Activated CD4-positive, alpha-beta memory T cell treated with anti-CD3 and anti-CD28 coated beads, Interleukin-2, amount 10 ng/mL, durations not matched to agents 7 days and 5 days (primary cell): ENCODE measurements around the gene AMBRA1. TPM values are rescaled to one million over a fixed set of nuclear protein-coding genes. Genes with fewer than 3 reads are reported as not detected.

ENCODE experiments used
- CTCF ChIA-PET: fragments of 350-600 bp; sonication (Branson Sonifier 250); formaldehyde crosslinking; loops from one replicate; lab custom pipeline; 2021; ENCODE audit warnings: antibody characterized with exemption, inconsistent platforms; lab: Charles Lee
- POLR2A ChIA-PET: fragments of 350-600 bp; sonication (Branson Sonifier 250); formaldehyde crosslinking; loops from one replicate; lab custom pipeline; 2021; ENCODE audit warnings: antibody characterized with exemption; lab: Charles Lee
- DNase-seq: peaks from one replicate; pipeline ENCODE4 v3.0.0-alpha.2; 2020
- H3K27ac Mint-ChIP-seq: one replicate; pipeline ENCODE4 v1.8.0; 2021; ENCODE audit warnings: mild to moderate bottlenecking, mixed read lengths
- H3K27me3 Mint-ChIP-seq: one replicate; pipeline ENCODE4 v1.8.0; 2021; ENCODE audit warnings: mixed read lengths
- H3K36me3 Mint-ChIP-seq: one replicate; pipeline ENCODE4 v1.8.0; 2021; ENCODE audit warnings: low read depth, mixed read lengths
- H3K4me1 Mint-ChIP-seq: one replicate; pipeline ENCODE4 v1.8.0; 2021; ENCODE audit warnings: mixed read lengths
- H3K4me3 Mint-ChIP-seq: one replicate; pipeline ENCODE4 v1.8.0; 2021; ENCODE audit warnings: mild to moderate bottlenecking, mixed read lengths
- H3K9me3 Mint-ChIP-seq: one replicate; pipeline ENCODE4 v1.8.0; 2021; ENCODE audit warnings: mixed read lengths
- total RNA-seq, 2 experiments: library from RNA; stranded (reverse); gene quantifications; one replicate each; pipeline ENCODE4 v1.2.3, GENCODE V29; 2021

The AMBRA1 gene
- total RNA-seq, 2 experiments from 2014 or later, result 34.6 to 35.5 TPM

GRCh38 chr11:46352063-46352841, 241.6 kb downstream of the AMBRA1 start:
- Mint-ChIP-seq H3K4me3 (peak overlapping the region; percentile 74), H3K9me3 (no peaks in the 10 kb centered on the region), H3K4me1 (peaks cover 71% of the 10 kb centered on the region), H3K27me3 (no peaks in the 10 kb centered on the region), H3K27ac (peak overlapping the region; percentile 73), H3K36me3 (peaks cover 52% of the 10 kb centered on the region)
- ChIA-PET POLR2A (interaction anchor here (0.7 to 8.8 kb wide), 3 partner anchors 11 to 37 kb away, joined by 3 to 143 read pairs (median 4); no protein-coding TSS in a partner anchor), CTCF (interaction anchor here (0.5 to 10.7 kb wide), 23 partner anchors 8 to 699 kb away, joined by 3 to 210 read pairs (median 5); no protein-coding TSS in a partner anchor)
- peak; percentile 80 for DNase-seq

DNA sequence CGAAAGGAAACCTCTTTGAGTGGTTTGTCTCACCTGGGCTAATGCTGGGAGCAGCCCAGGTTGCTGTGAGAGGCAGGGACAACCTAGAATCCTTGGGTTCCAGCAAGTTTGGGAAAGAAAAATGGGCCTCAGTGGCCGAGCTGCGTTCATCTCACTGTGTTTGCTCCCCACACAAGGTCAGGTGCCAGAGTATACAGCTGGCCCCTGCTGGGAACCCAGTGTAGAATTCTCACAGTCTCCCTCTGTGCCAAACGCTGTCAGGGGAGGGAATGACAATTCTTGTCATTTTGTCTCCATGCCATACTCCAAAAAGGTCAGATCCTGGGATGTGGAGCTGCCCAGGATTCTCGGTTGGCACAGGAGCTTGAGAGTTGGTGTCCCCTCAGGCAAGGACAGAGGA, 242.2 kb downstream of the AMBRA1 start:
- ChIA-PET CTCF (interaction anchor here (0.5 to 10.7 kb wide), 20 partner anchors 9 to 422 kb away, joined by 3 to 210 read pairs (median 5); no protein-coding TSS in a partner anchor), POLR2A (interaction anchor here (1.3 to 8.8 kb wide), 2 partner anchors 12 to 20 kb away, joined by 4 to 143 read pairs; no protein-coding TSS in a partner anchor)
- Mint-ChIP-seq H3K27ac (peak overlapping the region; percentile 67), H3K4me3 (peak overlapping the region; percentile 74), H3K4me1 (peaks cover 70% of the 10 kb centered on the region), H3K9me3 (no peaks in the 10 kb centered on the region), H3K36me3 (peaks cover 50% of the 10 kb centered on the region), H3K27me3 (no peaks in the 10 kb centered on the region)
- DNase-seq, result no peak

GRCh38 chr11:46351148-46351547, 242.7 kb downstream of the AMBRA1 start:
- Mint-ChIP-seq H3K4me3 (peak overlapping the region; percentile 74), H3K9me3 (no peaks in the 10 kb centered on the region), H3K27me3 (peaks cover 1% of the 10 kb centered on the region), H3K27ac (peak overlapping the region; percentile 67), H3K36me3 (peaks cover 48% of the 10 kb centered on the region), H3K4me1 (peaks cover 70% of the 10 kb centered on the region)
- no peak for DNase-seq
- CTCF ChIA-PET, result interaction anchor here (0.5 to 10.7 kb wide), 12 partner anchors 11 to 422 kb away, joined by 3 to 210 read pairs (median 4); no protein-coding TSS in a partner anchor
- POLR2A ChIA-PET, result interaction anchor here (8.8 kb wide), 1 partner anchor 12 kb away, joined by 143 read pairs; no protein-coding TSS in a partner anchor

DNA sequence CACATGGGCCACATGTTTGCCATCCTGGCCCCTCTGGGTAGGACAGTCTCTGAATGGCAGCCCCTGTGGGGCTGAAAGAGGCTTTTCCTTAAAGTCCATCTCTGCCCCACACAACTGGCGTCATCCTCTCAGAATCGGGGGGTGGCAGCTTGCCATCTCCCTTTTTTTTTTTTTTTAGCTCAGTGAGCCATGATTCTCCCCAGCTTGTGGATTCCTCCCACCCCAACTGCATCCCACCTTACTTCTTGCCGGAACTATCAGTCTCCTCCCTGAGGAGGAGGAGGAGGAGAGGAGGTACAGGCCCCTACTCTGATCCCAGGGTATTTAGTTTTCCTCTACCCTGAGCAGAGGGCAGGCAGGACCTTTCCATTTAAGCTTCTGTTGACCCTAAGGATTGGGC, 243.1 kb downstream of the AMBRA1 start:
- ChIA-PET CTCF (interaction anchor here (0.9 to 10.7 kb wide), 5 partner anchors 15 to 487 kb away, joined by 3 to 210 read pairs (median 6); no protein-coding TSS in a partner anchor), POLR2A (interaction anchor here (8.8 kb wide), 1 partner anchor 13 kb away, joined by 143 read pairs; no protein-coding TSS in a partner anchor)
- H3K27me3 Mint-ChIP-seq, result peaks cover 1% of the 10 kb centered on the region
- DNase-seq, result no peak
- no peak overlapping the region for H3K27ac Mint-ChIP-seq
- H3K9me3 Mint-ChIP-seq, result no peaks in the 10 kb centered on the region
- H3K4me1 Mint-ChIP-seq, result peaks cover 74% of the 10 kb centered on the region
- H3K4me3 Mint-ChIP-seq, result no peak overlapping the region
- peaks cover 48% of the 10 kb centered on the region for H3K36me3 Mint-ChIP-seq

DNA sequence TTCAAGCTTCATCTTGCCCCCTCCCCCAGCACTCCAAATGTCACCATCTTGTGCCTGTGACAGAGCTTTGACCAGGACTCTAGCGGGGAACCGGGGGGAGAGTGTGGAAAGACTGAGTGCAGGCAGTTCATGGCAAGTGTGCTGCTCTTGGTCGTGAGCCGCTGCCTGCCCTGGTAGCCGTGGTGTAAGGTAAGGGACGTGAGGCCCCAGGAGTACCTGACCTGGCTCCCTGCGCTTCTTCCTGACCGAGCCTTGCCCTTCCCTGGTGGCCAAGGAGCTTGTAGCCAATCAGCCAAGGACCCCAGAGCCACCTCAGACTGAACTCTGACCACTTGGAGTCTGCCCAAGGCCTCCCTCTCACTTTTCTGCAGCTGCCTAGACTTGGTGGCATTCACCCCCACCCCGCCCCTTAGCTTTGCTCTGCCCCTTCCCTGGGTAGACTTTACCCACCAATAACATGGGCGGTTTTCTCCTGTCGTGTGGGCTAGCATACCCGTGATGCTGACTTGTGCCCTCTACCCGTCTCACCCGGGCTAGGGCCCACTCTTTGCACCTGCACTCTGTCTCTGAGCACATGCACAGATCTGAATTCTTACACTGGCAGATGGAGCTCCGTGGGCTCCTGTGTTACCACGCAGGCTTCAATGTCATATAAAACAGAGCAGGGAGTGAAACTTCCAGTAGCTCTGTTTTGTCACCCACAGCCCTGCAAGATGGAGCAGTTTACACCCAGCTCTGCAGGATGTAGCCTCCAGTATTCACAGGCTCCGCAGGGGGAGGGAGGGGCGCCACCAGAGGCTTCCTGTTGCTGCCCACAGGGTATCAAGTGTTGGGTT, 245.0 kb downstream of the AMBRA1 start:
- Mint-ChIP-seq H3K9me3 (no peaks in the 10 kb centered on the region), H3K27me3 (peaks cover 7% of the 10 kb centered on the region), H3K4me3 (peak overlapping the region; percentile 90), H3K36me3 (peaks cover 42% of the 10 kb centered on the region), H3K4me1 (peaks cover 73% of the 10 kb centered on the region), H3K27ac (peak overlapping the region; percentile 97)
- POLR2A ChIA-PET, result interaction anchor here (0.8 to 8.8 kb wide), 11 partner anchors 15 to 352 kb away, joined by 3 to 143 read pairs (median 5); partner anchors contain the start of genes ARHGAP1, ATG13, CHRM4 and PHF21A
- peak; percentile 79 for DNase-seq
- CTCF ChIA-PET, result interaction anchor here (0.6 to 10.7 kb wide), 14 partner anchors 9 to 1218 kb away, joined by 3 to 210 read pairs (median 4); no protein-coding TSS in a partner anchor

DNA sequence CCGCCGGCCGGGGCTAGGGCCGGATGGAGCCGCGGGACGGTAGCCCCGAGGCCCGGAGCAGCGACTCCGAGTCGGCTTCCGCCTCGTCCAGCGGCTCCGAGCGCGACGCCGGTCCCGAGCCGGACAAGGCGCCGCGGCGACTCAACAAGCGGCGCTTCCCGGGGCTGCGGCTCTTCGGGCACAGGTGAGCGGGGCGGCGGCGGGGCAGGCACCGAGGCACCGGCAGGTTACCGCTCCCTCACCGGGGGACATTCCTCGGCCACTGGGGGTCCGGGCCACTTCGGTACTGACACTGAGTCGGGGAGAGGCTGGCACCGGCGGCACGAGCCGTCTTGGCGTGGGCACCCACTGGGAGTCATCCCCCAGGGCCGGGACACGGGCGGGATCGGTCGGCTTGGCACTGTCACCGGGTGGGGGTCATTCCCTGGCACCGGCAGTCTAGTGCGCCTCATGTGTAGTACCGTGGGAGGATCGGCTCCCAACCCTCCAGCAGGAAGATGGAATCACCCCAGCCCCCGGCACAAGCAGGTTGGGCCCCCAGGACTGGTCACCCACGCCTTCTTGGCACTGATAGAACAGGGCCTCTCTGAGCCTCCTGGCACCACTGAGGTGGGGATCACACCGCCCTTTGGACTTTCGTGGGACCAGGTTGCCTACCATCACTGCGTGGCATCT, 246.0 kb downstream of the AMBRA1 start:
- ChIA-PET CTCF (interaction anchor here (0.6 to 10.7 kb wide), 8 partner anchors 10 to 231 kb away, joined by 3 to 210 read pairs (median 4); no protein-coding TSS in a partner anchor), POLR2A (interaction anchor here (1.4 to 8.8 kb wide), 4 partner anchors 16 to 353 kb away, joined by 4 to 143 read pairs (median 9); partner anchors contain the start of genes ARHGAP1 and ZNF408)
- peaks cover 36% of the 10 kb centered on the region for H3K36me3 Mint-ChIP-seq
- peak; percentile 28 for DNase-seq
- H3K27ac Mint-ChIP-seq, result peak overlapping the region; percentile 97
- H3K27me3 Mint-ChIP-seq, result peaks cover 13% of the 10 kb centered on the region
- H3K9me3 Mint-ChIP-seq, result no peaks in the 10 kb centered on the region
- H3K4me3 Mint-ChIP-seq, result peak overlapping the region; percentile 90
- H3K4me1 Mint-ChIP-seq, result peaks cover 65% of the 10 kb centered on the region

- Mint-ChIP-seq H3K9me3 (no peaks in the 10 kb centered on the region), H3K27me3 (peaks cover 13% of the 10 kb centered on the region), H3K4me1 (peaks cover 66% of the 10 kb centered on the region), H3K27ac (peak within 1 kb of the TSS; percentile 97), H3K4me3 (peak within 1 kb of the TSS; percentile 90), H3K36me3 (peaks cover 32% of the 10 kb centered on the region)
- POLR2A ChIA-PET, result interaction anchor here (1.6 to 8.8 kb wide), 4 partner anchors 17 to 110 kb away, joined by 4 to 143 read pairs (median 12); no protein-coding TSS in a partner anchor
- CTCF ChIA-PET, result interaction anchor here (0.6 to 10.7 kb wide), 5 partner anchors 11 to 19 kb away, joined by 3 to 210 read pairs (median 3); no protein-coding TSS in a partner anchor
- peak; percentile 91 for DNase-seq
Measured at GRCh38 chr11:46346886-46347636, 246.8 kb downstream of the AMBRA1 start, which contains the start of gene DGKZ. DGKZ (plus strand) TSS chr11:46347463; CDS start chr11:46347660, 197 bp downstream.

Other genes starting within 250 kb of the AMBRA1 start
- 100 to 1,000 TPM; 141 to 143 TPM for gene DGKZ, start 246.6 kb downstream of the AMBRA1 start, total RNA-seq
- gene MDK, start 212.4 kb downstream of the AMBRA1 start, total RNA-seq, result 1 to 10 TPM; 3.5 to 4.1 TPM
- under 1 TPM; 0.30 to 0.38 TPM for gene CHRM4, start 202.2 kb downstream of the AMBRA1 start, total RNA-seq
- 1 to 10 TPM; 5.6 to 7.3 TPM for gene HARBI1, start 23.2 kb upstream of the AMBRA1 start, total RNA-seq
- gene ATG13, start 23.5 kb upstream of the AMBRA1 start, total RNA-seq, result 10 to 100 TPM; 70.4 to 72.1 TPM
- 10 to 100 TPM; 77.8 to 79.7 TPM for gene ARHGAP1, start 106.6 kb upstream of the AMBRA1 start, total RNA-seq
- gene ZNF408, start 107.0 kb upstream of the AMBRA1 start, total RNA-seq, result 10 to 100 TPM; 17.1 to 17.5 TPM
- not detected for gene F2, start 125.2 kb upstream of the AMBRA1 start, total RNA-seq